ENCODE data around the gene ALOXE3. TPM values are rescaled to one million over a fixed set of nuclear protein-coding genes. Genes with fewer than 3 reads are reported as not detected.

Gene ALOXE3
- total and polyA plus RNA-seq, 4 donors: 0.17 to 1.8 (median 0.85) TPM

DNA sequence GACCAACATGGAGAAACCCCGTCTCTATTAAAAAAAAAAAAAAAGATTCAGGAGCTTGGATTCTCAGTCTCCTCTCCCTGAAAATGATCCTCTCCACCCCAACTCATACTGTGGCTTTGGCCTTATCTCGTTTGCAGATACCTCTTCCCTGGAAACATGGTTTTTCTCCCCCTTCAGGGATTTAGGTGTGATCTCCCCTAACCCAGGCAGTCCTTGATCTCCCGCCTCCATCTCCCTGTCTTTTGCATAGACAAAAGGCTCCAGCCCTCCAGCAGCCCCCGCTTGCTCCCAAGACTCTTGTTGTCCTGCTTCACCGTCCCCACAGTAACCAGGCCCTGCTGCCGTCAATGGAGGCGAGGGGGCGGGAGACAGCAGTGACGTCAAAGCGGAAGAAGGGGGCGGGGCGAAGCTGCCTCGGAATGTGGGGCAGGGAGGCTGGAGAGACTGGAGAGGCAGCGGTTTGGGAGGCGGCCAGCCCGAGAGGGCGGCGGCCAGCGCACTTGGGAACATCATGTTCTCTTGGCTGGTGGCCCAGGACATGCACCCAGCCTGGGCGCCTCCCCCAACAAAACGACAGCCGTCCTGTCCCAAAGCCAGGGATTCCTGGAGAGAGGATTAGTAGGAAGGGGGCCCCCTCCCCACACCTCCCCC lies 35.8 kb upstream of the ALOXE3 start:
- H3K36me3 ChIP-seq (ENCODE audit: control insufficient read depth, insufficient read depth, low read length): peaks cover 28% of the 10 kb centered on the region
- WGBS (ENCODE audit: insufficient coverage): 3% methylated on average over 18 of the region's 22 CpGs
- H3K27me3 ChIP-seq (ENCODE audit: control insufficient read depth, insufficient read depth, low read length): no peaks in the 10 kb centered on the region
- H3K27ac ChIP-seq (ENCODE audit: low read depth, low read length): peak overlapping the region; percentile 100
- H3K4me1 ChIP-seq (ENCODE audit: control insufficient read depth, insufficient read depth, low read length): peaks cover 73% of the 10 kb centered on the region
- H3K9me3 ChIP-seq (ENCODE audit: control insufficient read depth, insufficient read depth, low read length): no peaks in the 10 kb centered on the region
- H3K4me3 ChIP-seq (ENCODE audit: low read depth, low read length): peak overlapping the region; percentile 81
- peak in 4 of 6 donors; percentile 86 to 97 (median 92) for DNase-seq (ENCODE audit: low read depth in 4 of 6, low spot score in 6 of 6)

DNA sequence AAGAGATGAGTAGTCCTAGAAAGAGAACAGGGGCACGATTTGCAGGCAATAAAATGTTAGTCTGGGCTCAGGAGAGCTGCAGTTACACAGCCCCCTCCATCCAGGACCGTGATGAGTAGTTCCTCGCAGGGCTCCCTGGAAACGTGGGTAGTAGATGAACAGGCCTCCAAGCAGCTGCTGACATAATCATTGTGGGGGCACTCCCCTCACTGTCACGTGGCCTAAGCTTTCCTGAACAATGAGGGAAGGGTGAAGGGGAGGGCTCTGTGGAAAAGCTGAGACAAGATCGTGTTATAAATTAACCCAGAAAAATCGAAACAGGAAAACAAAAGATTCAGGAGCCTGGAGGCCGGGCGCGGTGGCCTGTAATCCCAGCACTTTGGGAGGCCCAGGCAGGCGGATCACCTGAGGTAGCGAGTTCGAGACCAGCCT lies 35.2 kb upstream of the ALOXE3 start:
- DNase-seq (ENCODE audit: low read depth in 4 of 6, low spot score in 6 of 6): peak in 2 of 6 donors; percentile 70 to 81
- Histone ChIP-seq H3K9me3 (ENCODE audit: control insufficient read depth, insufficient read depth, low read length) (no peaks in the 10 kb centered on the region), H3K4me1 (ENCODE audit: control insufficient read depth, insufficient read depth, low read length) (peaks cover 70% of the 10 kb centered on the region), H3K27me3 (ENCODE audit: control insufficient read depth, insufficient read depth, low read length) (no peaks in the 10 kb centered on the region), H3K4me3 (ENCODE audit: low read depth, low read length) (peak overlapping the region; percentile 81), H3K27ac (ENCODE audit: low read depth, low read length) (peak overlapping the region; percentile 100), H3K36me3 (ENCODE audit: control insufficient read depth, insufficient read depth, low read length) (peaks cover 30% of the 10 kb centered on the region)
- 25% methylated on average over 12 of the region's 13 CpGs for WGBS (ENCODE audit: insufficient coverage)

DNA sequence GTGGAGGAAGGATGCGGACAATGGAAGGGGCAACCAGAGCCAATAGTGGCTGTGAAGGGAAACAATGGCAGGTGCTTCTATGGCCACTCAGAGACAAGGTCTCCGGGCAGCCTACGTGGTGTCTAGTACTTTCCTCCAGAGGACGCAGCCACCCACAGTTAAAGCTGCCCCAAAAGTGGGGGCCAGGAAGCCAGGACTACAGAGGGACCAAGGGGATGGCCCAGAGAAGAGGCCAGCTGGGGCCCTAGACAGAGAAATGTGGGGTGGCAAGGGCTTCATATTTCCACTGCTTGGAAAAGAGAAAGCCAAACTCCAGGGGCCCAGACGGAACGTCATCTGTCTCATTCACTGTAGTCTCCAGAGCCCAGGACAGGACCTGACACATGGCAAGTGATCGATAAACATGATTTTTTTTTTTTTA lies 34.7 kb upstream of the ALOXE3 start:
- no peaks in the 10 kb centered on the region for H3K9me3 ChIP-seq (ENCODE audit: control insufficient read depth, insufficient read depth, low read length)
- H3K4me3 ChIP-seq (ENCODE audit: low read depth, low read length): peak overlapping the region; percentile 82
- peak overlapping the region; percentile 100 for H3K27ac ChIP-seq (ENCODE audit: low read depth, low read length)
- peak in 1 of 6 donors; percentile 12 for DNase-seq (ENCODE audit: low read depth in 4 of 6, low spot score in 6 of 6)
- 67% methylated on average over 7 of the region's 7 CpGs for WGBS (ENCODE audit: insufficient coverage)
- H3K27me3 ChIP-seq (ENCODE audit: control insufficient read depth, insufficient read depth, low read length): no peaks in the 10 kb centered on the region
- peaks cover 66% of the 10 kb centered on the region for H3K4me1 ChIP-seq (ENCODE audit: control insufficient read depth, insufficient read depth, low read length)
- peaks cover 30% of the 10 kb centered on the region for H3K36me3 ChIP-seq (ENCODE audit: control insufficient read depth, insufficient read depth, low read length)

DNA sequence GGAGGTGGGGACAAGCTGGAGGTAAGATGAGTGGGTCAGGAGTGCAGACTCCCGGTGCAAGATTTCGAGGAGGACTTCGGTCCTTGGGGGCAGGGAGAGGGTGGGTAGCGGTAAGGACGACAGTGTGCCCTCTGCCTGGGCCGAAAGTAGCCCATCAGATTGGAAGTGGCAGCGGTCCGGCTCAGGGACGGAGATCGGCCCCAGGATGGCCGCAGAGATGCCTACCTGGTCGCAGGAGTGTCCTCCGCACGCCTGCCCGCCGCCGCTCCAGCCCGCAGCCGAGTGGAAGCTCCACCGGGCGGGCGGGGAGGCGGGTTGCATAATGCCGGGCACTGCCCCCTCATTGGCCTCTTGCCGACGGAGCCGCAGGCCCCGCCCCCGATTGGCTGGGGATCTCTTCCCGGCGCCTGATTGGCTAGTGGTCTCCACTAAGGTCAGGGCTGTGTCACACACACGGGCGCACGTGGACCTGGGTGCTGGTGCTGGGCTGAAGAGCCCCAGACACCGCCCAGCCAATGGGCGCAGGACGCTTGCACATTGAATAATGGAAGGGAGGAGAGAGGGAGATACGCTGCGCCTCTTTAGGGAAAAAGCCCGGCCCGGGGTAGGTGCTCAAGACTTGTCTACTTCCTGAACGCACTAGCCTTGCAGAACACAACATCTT lies 33.9 kb upstream of the ALOXE3 start, which contains the start of gene PER1:
TSS of gene PER1 (minus strand) at position 293 of the 664 bp plus-strand sequence. CDS start 1,698 bp downstream, outside the sequence.
- Histone ChIP-seq H3K27ac (ENCODE audit: low read depth, low read length) (peak within 1 kb of the TSS; percentile 100), H3K27me3 (ENCODE audit: control insufficient read depth, insufficient read depth, low read length) (no peaks in the 10 kb centered on the region), H3K9me3 (ENCODE audit: control insufficient read depth, insufficient read depth, low read length) (no peaks in the 10 kb centered on the region), H3K36me3 (ENCODE audit: control insufficient read depth, insufficient read depth, low read length) (peaks cover 36% of the 10 kb centered on the region), H3K4me3 (ENCODE audit: low read depth, low read length) (peak within 1 kb of the TSS; percentile 82), H3K4me1 (ENCODE audit: control insufficient read depth, insufficient read depth, low read length) (peaks cover 64% of the 10 kb centered on the region)
- peak in 4 of 6 donors; percentile 68 to 96 (median 91) for DNase-seq (ENCODE audit: low read depth in 4 of 6, low spot score in 6 of 6)
- WGBS (ENCODE audit: insufficient coverage): 0% methylated on average over 37 of the region's 42 CpGs

DNA sequence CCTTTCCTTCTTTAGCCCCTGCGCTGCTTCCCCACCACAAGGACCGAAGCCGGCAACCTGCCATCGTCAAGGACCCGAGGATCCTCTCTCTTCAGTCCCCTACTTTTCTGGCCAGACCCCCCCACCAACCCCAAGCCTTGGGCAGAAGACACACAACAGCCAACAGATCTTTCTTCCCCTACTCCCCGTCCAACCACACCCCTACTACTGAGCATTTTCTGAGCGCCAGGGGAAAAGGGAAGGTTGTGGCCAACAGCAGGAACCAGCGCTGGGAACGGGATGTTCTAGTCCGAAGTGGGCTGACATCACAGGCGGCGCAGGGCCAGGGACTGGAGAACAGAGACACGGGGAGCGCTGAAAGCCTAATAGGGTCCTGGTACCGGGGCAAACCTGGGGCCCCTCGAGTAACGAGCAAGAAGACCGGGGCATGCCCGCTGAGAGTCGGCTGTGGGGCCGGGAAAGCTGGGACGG lies 33.4 kb upstream of the ALOXE3 start:
- Histone ChIP-seq H3K27ac (ENCODE audit: low read depth, low read length) (peak overlapping the region; percentile 100), H3K27me3 (ENCODE audit: control insufficient read depth, insufficient read depth, low read length) (no peaks in the 10 kb centered on the region), H3K4me3 (ENCODE audit: low read depth, low read length) (peak overlapping the region; percentile 82), H3K9me3 (ENCODE audit: control insufficient read depth, insufficient read depth, low read length) (no peaks in the 10 kb centered on the region), H3K36me3 (ENCODE audit: control insufficient read depth, insufficient read depth, low read length) (peaks cover 42% of the 10 kb centered on the region), H3K4me1 (ENCODE audit: control insufficient read depth, insufficient read depth, low read length) (peaks cover 59% of the 10 kb centered on the region)
- peak in 2 of 6 donors; percentile 51 to 86 for DNase-seq (ENCODE audit: low read depth in 4 of 6, low spot score in 6 of 6)
- 0% methylated on average over 22 of the region's 22 CpGs for WGBS (ENCODE audit: insufficient coverage)

DNA sequence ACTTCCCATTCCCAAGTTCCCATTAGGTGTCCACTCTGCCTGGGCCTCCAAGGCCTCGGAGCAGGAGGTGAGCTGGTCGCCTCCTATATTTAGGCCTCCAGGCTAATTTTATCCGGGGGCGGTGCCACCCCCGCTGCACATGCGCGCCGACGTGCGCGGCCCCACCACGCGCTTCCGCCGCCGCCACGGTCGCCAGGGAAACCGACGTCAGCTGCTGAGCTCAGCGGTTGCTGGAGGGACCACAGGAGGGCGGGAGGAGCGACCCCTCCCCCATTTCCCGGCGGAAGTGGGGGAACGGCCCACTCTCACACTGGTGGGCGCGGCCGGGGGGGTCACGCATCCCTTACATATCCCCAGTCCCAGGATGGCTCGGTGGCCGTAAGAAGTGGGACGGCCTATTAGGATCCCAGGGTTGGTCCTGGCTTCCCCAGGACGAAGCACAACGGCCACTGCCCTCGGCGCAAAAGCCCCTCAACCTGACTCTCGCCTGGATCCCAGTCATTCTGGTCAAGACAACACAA lies 32.9 kb upstream of the ALOXE3 start:
- H3K36me3 ChIP-seq (ENCODE audit: control insufficient read depth, insufficient read depth, low read length): peaks cover 47% of the 10 kb centered on the region
- H3K4me1 ChIP-seq (ENCODE audit: control insufficient read depth, insufficient read depth, low read length): peaks cover 59% of the 10 kb centered on the region
- DNase-seq (ENCODE audit: low read depth in 4 of 6, low spot score in 6 of 6): peak in 3 of 6 donors; percentile 87 to 97 (median 96)
- no peaks in the 10 kb centered on the region for H3K9me3 ChIP-seq (ENCODE audit: control insufficient read depth, insufficient read depth, low read length)
- 0% methylated on average over 38 of the region's 38 CpGs for WGBS (ENCODE audit: insufficient coverage)
- no peaks in the 10 kb centered on the region for H3K27me3 ChIP-seq (ENCODE audit: control insufficient read depth, insufficient read depth, low read length)
- peak overlapping the region; percentile 100 for H3K27ac ChIP-seq (ENCODE audit: low read depth, low read length)
- peak overlapping the region; percentile 82 for H3K4me3 ChIP-seq (ENCODE audit: low read depth, low read length)

DNA sequence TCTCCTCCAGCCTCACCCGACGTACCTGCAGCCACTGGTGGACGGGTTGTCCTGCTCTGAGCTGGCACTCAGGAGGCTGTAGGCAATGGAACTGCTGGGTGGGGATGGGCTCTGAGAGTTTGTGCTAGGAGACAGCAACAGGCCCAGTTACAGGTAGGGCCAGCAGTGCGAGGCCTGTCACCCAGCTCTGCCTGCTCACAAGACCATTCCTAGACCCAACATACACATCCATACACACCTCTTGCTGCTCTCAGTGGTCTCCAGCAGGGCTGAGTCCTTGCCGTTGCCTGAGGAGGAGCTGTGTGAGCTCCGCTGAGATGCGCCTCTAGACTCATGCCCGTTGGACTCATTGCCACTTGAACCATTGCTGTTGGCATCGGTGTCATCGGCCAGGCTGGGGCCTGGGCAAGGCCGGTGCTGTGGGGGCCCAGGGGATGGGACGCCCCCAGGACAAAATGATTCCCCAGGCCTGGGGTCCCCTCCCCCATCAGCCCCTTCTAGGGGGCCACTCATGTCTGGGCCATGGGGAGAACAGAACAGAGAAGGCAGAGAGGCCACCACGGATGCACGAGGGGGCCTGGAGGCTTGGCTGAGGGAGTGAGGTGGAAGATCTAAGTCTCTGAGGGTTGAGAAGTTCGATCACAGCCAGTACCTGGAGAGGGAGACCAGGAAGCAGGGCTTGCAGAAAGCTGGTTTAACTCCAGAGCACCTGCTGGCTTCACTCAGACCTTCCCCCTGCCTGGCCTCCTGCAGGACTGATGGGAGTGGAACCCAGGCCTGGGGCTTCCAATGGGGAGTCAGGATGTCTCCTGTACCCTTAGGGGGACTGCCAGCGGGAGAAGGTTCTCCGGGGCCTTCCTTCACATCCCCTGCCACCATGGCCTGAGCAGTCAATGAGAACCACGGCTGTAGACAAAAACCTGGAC lies 32.1 kb upstream of the ALOXE3 start:
- H3K4me1 ChIP-seq (ENCODE audit: control insufficient read depth, insufficient read depth, low read length): peaks cover 52% of the 10 kb centered on the region
- peak overlapping the region; percentile 100 for H3K27ac ChIP-seq (ENCODE audit: low read depth, low read length)
- H3K4me3 ChIP-seq (ENCODE audit: low read depth, low read length): peak overlapping the region; percentile 82
- H3K36me3 ChIP-seq (ENCODE audit: control insufficient read depth, insufficient read depth, low read length): peaks cover 54% of the 10 kb centered on the region
- 75% methylated on average over 17 of the region's 18 CpGs for WGBS (ENCODE audit: insufficient coverage)
- H3K27me3 ChIP-seq (ENCODE audit: control insufficient read depth, insufficient read depth, low read length): no peaks in the 10 kb centered on the region
- no peak for DNase-seq (ENCODE audit: low read depth in 4 of 6, low spot score in 6 of 6)
- no peaks in the 10 kb centered on the region for H3K9me3 ChIP-seq (ENCODE audit: control insufficient read depth, insufficient read depth, low read length)

DNA sequence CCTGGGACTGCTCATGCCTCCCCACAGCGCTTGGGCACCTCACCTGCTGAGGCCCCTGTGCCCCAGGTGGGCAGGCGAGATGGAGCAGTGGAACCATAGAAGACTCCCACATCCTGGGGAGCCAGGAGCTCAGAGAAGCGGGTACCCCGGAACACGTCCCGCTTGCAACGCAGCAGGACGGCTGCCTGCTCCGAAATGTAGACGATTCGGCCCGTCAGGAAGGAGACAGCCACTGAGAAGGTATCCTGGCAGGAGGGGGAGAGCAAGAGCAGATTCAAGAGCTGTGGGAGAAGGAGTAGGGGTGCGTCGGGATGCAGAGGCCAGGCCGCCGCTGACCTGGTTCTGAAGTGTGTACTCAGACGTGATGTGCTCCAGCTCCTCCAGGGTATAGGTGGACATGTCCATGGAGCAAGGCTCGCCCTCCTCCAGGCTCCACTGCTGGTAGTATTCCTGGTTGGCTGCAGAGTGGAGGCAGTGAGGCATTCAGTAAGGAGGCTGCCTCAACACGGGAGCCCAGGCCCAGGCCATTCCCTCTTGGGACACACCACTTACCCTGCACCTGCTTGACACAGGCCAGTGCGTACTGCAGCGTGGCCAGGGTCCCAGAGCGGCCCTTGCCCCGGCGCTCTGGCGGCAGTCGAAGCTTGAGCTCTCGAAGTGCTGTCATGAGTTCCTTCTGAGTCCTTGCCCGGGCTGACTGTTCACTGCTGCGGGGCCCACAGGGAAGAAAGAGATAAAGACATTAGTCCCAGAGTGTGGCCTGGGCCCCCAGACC lies 31.3 kb upstream of the ALOXE3 start:
- Histone ChIP-seq H3K27me3 (ENCODE audit: control insufficient read depth, insufficient read depth, low read length) (no peaks in the 10 kb centered on the region), H3K4me1 (ENCODE audit: control insufficient read depth, insufficient read depth, low read length) (peaks cover 46% of the 10 kb centered on the region), H3K27ac (ENCODE audit: low read depth, low read length) (no peak overlapping the region), H3K36me3 (ENCODE audit: control insufficient read depth, insufficient read depth, low read length) (peaks cover 62% of the 10 kb centered on the region), H3K4me3 (ENCODE audit: low read depth, low read length) (no peak overlapping the region), H3K9me3 (ENCODE audit: control insufficient read depth, insufficient read depth, low read length) (no peaks in the 10 kb centered on the region)
- 96% methylated on average over 29 of the region's 29 CpGs for WGBS (ENCODE audit: insufficient coverage)
- DNase-seq (ENCODE audit: low read depth in 4 of 6, low spot score in 6 of 6): no peak
